Islet of Langerhans (tissue), 1 donor: ENCODE results near the gene IL1RAPL1.

Source experiments
- FAIRE-seq: peaks from one replicate; lab custom pipeline; 2011; peaks lifted over from hg19 to GRCh38; lab: Jason Lieb, UNC

The IL1RAPL1 gene

DNA sequence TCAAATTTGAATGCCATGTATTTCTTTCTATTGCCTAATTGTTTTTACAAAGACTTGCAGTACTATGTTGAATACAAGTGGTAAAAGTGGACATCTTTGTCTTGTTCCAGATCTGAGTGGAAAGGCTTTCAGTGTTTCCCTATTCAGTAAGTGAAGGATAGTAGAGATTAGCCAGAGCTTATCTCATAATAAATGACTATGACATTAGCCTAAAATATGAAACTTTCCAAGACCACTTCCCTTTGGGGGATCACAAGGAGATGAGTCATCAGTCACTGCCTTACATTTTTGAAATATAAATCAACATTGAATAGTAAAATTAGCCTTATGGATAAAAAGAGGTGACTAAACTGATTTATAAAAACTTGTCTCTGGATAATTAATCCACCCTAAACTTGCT is 1074.0 kb downstream of the IL1RAPL1 start:
- FAIRE-seq: no peak

GRCh38 chrX:29662101-29662500 is 1074.9 kb downstream of the IL1RAPL1 start:
- no peak for FAIRE-seq

DNA sequence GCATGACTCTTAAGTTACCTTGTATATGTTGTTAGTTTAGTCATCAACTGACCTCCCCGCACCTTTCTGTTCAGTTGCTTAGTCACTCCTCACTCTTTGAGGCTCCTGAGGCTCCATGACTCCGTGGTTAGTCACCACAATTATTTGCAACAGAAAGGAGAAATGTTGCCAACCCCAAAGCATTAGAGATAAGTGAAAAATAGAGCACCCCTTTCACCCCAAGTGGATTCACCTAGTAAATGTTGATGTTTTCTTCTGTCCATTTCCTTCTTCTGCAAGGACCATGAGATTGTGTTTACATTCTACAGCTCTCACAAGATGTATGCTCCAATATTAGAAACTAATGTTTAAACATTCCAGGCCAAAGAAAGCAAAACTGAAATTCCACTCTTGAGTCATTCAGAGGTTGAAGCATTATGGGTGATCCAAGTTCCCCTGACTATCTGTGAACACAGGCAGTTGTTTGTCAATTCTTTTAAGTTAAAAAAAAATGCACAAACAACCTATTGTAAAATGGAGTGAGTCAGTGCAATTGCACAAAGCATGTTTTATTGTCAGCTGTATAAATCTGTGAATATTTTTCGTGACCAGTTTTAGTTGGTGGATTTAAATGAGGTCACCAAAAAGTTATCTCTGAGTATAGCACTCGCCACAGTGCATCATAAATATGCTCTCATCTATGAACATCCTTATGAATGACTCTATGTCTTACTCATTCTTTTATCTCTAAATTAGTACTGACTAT is 1075.7 kb downstream of the IL1RAPL1 start:
- no peak for FAIRE-seq

- no peak for FAIRE-seq
Measured at GRCh38 chrX:29665532-29665931, 1078.3 kb downstream of the IL1RAPL1 start.

- no peak for FAIRE-seq
Measured at GRCh38 chrX:29666366-29666765, 1079.1 kb downstream of the IL1RAPL1 start.

DNA sequence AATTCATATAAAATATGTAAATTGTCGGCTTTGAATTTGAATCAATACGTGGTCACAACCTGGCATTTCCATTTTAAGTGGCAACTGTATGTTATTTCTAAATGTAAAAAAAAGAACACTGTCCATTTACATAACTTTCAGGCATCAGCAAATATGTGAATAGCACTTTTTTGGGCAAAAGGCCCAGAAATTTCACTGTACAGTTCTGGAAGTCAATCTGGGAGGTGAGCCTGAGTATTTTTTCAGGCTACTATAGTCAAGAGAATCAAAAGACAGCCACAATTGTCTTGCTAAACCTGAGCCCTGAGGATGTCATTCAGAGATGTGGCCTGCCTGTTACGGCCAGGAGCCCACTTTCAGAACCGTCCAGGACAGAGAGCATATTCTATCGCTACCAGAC is 1084.2 kb downstream of the IL1RAPL1 start:
- no peak for FAIRE-seq

- no peak for FAIRE-seq
Measured at GRCh38 chrX:29687687-29688086, 1100.4 kb downstream of the IL1RAPL1 start.

GRCh38 chrX:29690061-29690460 is 1102.8 kb downstream of the IL1RAPL1 start:
- FAIRE-seq: no peak

- FAIRE-seq: peak; percentile 86
Measured at GRCh38 chrX:29691044-29691443, 1103.8 kb downstream of the IL1RAPL1 start.

GRCh38 chrX:29693912-29694311 is 1106.7 kb downstream of the IL1RAPL1 start:
- FAIRE-seq: no peak

GRCh38 chrX:29699239-29699638 is 1112.0 kb downstream of the IL1RAPL1 start:
- FAIRE-seq: no peak

DNA sequence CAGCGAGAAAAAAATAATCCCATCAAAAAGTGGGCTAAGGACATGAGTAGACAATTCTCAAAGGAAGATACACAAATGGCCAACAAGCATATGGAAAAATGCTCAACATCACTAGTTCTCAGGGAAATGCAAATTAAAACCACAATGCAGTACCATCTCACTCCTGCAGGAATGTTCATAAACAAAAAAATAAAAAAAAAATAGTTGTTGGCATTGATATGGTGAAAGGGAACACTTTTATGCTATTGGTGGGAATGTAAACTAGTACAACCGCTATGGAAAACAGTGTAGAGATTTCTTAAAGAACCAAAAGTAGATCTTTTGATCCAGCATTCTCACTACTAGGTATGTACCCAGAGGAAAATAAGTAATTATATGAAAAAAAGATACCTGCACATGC is 1119.8 kb downstream of the IL1RAPL1 start:
- no peak for FAIRE-seq

DNA sequence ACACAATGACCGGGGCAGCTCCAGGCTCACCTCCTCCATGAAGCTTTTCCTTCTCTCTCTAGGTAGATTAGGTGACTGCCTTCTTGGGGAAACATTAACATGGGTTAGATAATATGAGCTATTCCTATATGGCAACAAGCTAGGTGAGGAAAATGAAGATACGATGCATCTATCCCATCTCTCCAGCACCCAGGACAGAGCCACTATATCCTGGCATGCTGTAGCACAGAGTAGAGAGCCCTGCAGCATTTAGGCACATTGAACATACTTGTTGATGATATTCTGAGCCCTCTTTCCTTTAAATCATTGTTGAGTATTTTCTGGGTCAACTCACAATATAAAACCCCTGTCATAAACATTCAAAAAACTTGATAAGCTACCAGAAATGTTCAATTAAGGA is 1133.9 kb downstream of the IL1RAPL1 start:
- FAIRE-seq: no peak

DNA sequence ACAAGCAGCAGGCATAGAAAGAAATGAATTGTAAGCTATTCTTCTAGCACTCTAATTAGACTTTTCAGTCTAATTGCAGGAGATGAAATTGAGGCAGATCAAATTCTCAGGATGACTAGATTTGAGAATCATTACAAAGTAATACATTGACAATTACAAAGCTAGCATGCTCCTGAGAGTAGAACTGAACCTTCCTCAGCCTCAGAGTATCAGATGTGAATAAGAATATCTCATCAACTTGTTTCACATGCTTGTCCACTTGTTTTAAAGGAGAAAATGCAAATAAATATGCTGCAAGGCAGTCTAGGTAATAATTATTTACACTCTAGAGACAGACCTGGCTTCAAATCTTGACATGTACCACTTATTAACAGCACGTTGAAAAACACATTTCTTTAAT is 1137.1 kb downstream of the IL1RAPL1 start:
- no peak for FAIRE-seq

DNA sequence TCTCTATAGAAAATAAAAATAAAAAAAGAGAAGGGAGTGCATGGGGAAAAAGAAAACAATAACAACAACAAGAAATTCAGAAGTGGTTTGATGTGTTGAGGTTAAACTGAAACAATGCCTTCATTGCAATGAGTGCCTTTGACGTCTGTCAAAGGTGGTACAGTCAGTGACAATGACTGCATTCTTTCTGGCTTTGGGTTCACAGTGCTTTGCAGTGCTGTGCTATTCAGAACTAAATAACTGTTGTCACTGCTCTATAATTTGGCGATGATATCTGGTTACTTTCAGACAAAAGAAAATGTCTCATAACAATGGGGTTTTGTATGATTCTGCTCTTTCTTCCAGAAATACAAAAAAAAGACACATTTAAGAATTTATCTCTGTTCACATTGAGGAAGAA is 1139.6 kb downstream of the IL1RAPL1 start:
- no peak for FAIRE-seq

- FAIRE-seq: no peak
Measured at GRCh38 chrX:29728639-29729038, 1141.4 kb downstream of the IL1RAPL1 start.

DNA sequence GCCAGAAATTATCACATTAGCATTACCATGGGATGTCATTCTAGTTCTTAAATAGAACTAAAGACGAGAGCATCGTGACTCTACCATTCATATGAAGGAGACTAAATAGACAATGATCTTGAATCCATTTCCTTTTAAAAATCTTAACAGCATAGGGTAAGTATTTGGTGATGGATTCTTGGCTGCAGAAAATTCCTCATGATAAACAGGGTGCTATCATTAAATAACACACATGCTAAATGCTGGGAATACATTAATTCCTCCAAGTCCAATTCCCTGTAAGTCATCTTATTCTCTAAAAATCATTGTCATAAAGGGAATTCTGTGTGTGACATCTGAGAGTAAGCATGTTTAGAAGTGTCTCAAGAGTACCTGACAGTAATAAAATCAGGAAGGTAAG is 1157.7 kb downstream of the IL1RAPL1 start:
- FAIRE-seq: no peak

GRCh38 chrX:29746326-29746725 is 1159.1 kb downstream of the IL1RAPL1 start:
- no peak for FAIRE-seq

DNA sequence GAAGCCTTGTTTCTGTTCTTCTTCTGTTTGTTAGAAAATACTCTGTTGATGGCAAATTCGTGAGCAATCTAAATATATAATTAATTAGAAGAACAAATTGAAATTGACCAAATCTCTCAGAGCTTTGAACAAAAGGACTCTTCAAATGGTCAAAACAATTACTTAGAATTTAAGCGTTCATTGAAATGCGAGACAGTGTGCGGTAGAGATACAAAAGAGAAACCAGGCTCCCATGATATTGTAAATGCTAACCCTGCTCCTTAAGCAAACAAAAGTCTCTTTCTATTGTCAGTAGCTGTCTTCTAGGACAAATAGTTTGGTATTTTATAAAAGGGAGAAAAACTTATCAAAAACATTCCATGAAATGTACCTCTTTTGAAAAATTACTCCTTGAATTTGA is 1174.8 kb downstream of the IL1RAPL1 start:
- FAIRE-seq: no peak

GRCh38 chrX:29775890-29776289 is 1188.6 kb downstream of the IL1RAPL1 start:
- FAIRE-seq: no peak

DNA sequence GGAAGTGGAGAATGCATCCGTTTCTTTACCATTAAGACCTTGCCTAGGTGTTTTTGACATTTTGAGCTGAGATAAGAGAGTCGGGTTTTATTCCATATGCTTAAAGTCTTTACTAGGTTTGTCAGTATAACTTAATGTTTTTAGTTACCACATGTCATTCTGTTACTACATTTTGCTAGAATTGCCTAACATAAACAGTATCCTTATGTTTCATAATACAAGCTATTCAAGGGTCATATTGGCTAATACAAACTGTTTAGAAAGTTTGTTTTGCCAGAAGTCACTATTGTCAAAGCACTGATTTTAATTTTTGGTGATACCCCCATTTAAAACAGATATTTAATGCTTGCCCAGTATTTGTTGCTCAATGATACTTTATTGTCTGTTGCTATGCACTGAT is 1200.4 kb downstream of the IL1RAPL1 start:
- FAIRE-seq: no peak

GRCh38 chrX:29788991-29789699 is 1201.9 kb downstream of the IL1RAPL1 start:
- no peak for FAIRE-seq

DNA sequence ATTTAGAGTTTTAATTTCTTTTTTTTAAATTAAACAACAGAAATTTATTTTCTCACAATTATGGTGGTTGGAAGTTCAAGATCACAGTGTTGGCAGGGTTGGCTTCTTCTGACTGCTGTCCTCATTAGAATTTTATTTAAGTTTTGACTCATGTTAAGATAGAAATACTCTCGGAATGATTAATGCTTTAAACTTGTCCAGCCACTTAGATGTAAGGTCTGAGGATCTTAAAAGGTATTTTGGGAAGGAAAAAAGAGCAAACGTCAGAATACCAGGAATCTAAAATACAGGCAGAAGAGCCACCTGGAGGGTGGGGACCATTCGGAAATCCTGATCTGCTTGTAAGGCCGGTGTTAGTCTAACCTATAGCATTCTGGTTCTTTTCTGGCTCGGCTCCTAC is 1205.1 kb downstream of the IL1RAPL1 start:
- FAIRE-seq: no peak

DNA sequence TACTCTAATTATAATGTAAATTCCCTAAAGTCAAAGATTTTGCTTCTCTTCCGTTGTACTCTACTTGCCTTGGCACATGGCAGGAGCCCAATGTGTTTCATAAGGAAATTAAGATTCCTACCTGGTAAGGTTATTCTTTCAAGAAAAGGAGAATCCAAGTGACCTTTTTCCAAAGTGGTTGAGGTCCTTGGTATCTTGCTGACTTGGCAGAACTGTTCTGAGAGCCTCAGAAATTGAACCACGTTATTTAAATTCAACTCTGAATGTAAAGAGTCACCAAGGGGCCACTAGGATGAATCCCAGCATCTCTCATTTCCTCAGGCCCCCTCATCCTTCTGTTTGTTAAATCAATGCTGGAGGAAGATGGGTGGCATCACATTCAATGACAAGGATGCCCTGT is 1209.9 kb downstream of the IL1RAPL1 start:
- FAIRE-seq: no peak
